Measurements from ENCODE around the gene DKKL1.

GRCh38 chr19:49419173-49419572, 55.5 kb downstream of the DKKL1 start:
- TF ChIP-seq CTCF (conservative IDR thresholded peaks at IDR 0.05), result no peak
- no peak for TF ChIP-seq EZH2 (IDR thresholded peaks at IDR 0.05; ENCODE audit: low read depth)
